ENCODE data around the gene NALCN. TPM values are rescaled to one million over a fixed set of nuclear protein-coding genes. Genes with fewer than 3 reads are reported as not detected.
A peak's percentile ranks its signal among the peaks of the same experiment; 100 is the strongest.

Gene NALCN
- total and polyA plus RNA-seq, 12 donors = 1.4 to 8.3 (median 3.1) TPM

DNA sequence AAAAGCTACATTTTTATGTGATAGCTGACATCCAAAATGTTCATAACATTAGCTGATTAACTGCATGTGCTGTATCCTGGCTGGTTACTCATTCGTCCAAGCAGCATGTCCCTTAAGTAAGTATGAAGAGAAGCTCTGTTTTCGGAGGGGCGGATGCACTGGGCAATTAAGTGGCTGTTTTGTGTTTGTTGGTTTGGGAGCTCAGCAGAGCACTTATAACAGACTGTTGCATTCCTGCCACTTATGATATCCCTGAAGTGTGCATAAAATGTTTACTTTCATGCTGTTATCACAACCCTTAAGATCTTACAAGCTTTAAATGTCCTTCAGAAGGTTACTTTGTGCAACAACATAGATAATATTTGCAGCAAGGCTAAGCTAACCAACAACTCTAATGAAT lies 264.1 kb downstream of the NALCN start:
- intact Hi-C loops (cut with DNase I) = no loop called here
- TF ChIP-seq POLR2A (IDR thresholded peaks at IDR 0.05) = no peak
- TF ChIP-seq, protein P1, sequence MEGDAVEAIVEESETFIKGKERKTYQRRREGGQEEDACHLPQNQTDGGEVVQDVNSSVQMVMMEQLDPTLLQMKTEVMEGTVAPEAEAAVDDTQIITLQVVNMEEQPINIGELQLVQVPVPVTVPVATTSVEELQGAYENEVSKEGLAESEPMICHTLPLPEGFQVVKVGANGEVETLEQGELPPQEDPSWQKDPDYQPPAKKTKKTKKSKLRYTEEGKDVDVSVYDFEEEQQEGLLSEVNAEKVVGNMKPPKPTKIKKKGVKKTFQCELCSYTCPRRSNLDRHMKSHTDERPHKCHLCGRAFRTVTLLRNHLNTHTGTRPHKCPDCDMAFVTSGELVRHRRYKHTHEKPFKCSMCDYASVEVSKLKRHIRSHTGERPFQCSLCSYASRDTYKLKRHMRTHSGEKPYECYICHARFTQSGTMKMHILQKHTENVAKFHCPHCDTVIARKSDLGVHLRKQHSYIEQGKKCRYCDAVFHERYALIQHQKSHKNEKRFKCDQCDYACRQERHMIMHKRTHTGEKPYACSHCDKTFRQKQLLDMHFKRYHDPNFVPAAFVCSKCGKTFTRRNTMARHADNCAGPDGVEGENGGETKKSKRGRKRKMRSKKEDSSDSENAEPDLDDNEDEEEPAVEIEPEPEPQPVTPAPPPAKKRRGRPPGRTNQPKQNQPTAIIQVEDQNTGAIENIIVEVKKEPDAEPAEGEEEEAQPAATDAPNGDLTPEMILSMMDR (IDR thresholded peaks at IDR 0.05) = no peak
- H3K27me3 ChIP-seq = no peaks in the 10 kb centered on the region
- no peak overlapping the region for H3K4me3 ChIP-seq
- H3K4me1 ChIP-seq (replicated peaks in 1 of 2) = no peaks in the 10 kb centered on the region
- no peaks in the 10 kb centered on the region for H3K9me3 ChIP-seq (replicated peaks in 1 of 3)
- WGBS, 4 donors = 66 to 79% (median 73%) methylated on average over 3 of the region's 3 CpGs
- H3K36me3 ChIP-seq (replicated peaks in 1 of 2) = no peaks in the 10 kb centered on the region
- no peak overlapping the region for H3K27ac ChIP-seq
- no peak for DNase-seq

DNA sequence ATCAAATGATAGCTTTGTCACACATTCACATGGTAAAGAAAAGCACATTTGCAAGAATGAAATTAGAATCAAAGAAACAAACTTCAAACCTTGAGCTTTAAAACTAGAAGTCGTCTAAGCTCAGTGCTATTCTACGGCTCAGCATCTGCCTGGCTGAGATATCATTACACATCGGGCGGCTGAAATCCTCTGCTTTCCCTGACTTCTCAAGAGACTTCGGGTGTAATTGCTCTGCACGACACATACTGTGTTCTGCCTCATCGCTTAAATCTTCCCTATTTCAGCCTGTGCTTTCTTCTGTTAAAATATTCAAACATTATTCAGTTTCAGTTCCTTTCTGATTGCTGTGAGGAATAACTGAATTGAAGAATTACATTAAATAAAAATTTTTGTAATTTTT lies 265.3 kb downstream of the NALCN start:
- Histone ChIP-seq H3K9me3 (replicated peaks in 1 of 3) (no peaks in the 10 kb centered on the region), H3K4me1 (replicated peaks in 1 of 2) (no peaks in the 10 kb centered on the region), H3K27ac (no peak overlapping the region), H3K36me3 (replicated peaks in 1 of 2) (no peaks in the 10 kb centered on the region), H3K27me3 (no peaks in the 10 kb centered on the region), H3K4me3 (no peak overlapping the region)
- TF ChIP-seq, protein P1 (IDR thresholded peaks at IDR 0.05) = no peak
- TF ChIP-seq POLR2A (IDR thresholded peaks at IDR 0.05) = no peak
- WGBS, 4 donors = 35 to 49% (median 41%) methylated on average over 7 of the region's 7 CpGs
- intact Hi-C loops (cut with DNase I) = no loop called here
- peak in 1 of 7 donors; percentile 59 for DNase-seq

DNA sequence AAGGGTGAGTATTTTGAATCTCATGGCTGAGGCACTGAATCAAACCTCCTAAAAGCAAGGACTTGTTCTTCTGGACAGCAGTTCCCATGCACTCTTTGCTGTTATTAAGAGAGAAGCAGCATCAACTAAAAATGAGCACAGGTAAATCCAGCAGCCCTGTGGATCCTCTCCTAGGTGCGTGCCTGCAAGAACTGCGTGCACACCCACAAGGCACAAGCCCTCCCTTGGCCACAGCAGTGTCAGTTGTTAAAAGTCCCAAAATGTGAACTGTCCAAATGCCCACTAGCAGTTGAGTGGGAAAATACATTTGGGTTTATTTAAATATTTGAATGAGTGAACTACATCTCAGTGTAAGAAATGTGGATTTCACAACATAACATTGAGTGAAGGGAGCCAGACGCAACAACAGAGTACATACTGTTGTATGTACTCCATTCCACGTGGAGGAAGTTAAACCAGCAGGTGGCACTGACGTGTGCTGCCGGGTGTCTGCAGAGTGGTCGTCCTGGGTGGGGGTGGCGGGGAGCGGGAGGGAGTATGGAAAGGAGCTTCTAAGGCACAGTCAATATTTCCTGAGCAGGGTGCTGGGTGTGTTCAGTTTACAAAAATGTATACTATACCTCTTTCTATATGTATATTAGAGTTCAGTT lies 266.4 kb downstream of the NALCN start:
- H3K4me3 ChIP-seq = no peak overlapping the region
- no peak overlapping the region for H3K27ac ChIP-seq
- WGBS, 4 donors = 33 to 44% (median 38%) methylated on average over 9 of the region's 9 CpGs
- H3K36me3 ChIP-seq (replicated peaks in 1 of 2) = no peaks in the 10 kb centered on the region
- intact Hi-C loops (cut with DNase I) = loop anchor here in 1 of 2 donors (10.0 kb wide), 2 partner anchors 305 to 605 kb away; partner anchors contain the start of gene ITGBL1
- no peaks in the 10 kb centered on the region for H3K9me3 ChIP-seq (replicated peaks in 1 of 3)
- no peaks in the 10 kb centered on the region for H3K27me3 ChIP-seq
- H3K4me1 ChIP-seq (replicated peaks in 1 of 2) = no peaks in the 10 kb centered on the region
- DNase-seq = no peak
- no peak for TF ChIP-seq POLR2A (IDR thresholded peaks at IDR 0.05)
- TF ChIP-seq, protein P1 (IDR thresholded peaks at IDR 0.05) = peak in 1 of 6 experiments; percentile 13

DNA sequence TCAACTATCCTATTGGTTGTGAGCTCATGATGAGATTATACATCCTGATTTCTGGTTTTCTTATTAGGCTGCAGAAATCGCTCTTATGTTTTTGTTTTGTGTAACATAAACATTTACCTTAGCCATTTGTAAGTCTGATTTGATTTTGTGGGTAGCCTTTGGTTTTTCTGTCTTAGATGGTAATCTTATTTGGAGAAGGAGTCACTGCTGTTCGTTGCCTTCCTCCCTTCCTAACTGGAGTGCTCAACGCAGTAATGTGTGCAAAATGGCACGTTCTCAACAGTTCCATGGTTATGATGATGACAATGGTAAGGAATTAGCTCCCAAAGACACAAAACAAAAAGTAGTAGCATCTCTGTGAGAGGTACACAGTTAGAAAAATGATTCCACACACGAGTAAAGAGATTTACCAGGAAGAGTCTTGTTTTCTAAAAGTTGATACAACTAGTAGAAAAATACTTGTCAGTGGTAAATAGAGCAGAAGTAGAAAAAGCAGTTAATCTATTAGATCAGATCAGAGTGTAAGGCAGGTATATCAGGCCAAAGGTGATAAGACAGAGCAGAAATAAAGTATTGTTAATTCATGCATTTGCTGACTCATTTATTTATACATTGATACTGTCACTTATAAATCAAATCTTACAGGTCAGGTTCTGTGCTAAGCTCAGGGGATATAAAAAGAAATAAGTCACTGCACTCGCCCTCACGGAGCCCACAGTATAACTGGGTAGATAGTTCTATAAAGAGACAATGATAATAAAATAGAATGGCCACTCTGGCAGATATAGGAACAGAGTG lies 270.0 kb downstream of the NALCN start:
- no peaks in the 10 kb centered on the region for H3K27me3 ChIP-seq

More for the DNA sequence above, 270.0 kb downstream of the NALCN start:
- intact Hi-C loops (cut with DNase I) = loop anchor here in 1 of 2 donors (10.0 kb wide), 2 partner anchors 309 to 609 kb away; partner anchors contain the start of gene ITGBL1
- no peaks in the 10 kb centered on the region for H3K9me3 ChIP-seq (replicated peaks in 1 of 3)
- DNase-seq = no peak
- no peak overlapping the region for H3K27ac ChIP-seq
- H3K4me1 ChIP-seq (replicated peaks in 1 of 2) = no peaks in the 10 kb centered on the region
- TF ChIP-seq POLR2A (IDR thresholded peaks at IDR 0.05) = no peak
- TF ChIP-seq, protein P1 (IDR thresholded peaks at IDR 0.05) = no peak
- WGBS, 4 donors = 68 to 79% (median 74%) methylated on average over 7 of the region's 7 CpGs
- no peaks in the 10 kb centered on the region for H3K36me3 ChIP-seq (replicated peaks in 1 of 2)
- no peak overlapping the region for H3K4me3 ChIP-seq

Data from adrenal gland (tissue), 12 donors.